Measurements from ENCODE around the gene SLC38A9.
"Not testable (repeated sequence)": the region's sequence is repeated elsewhere in the genome, so short reads cannot be mapped to it uniquely, and the experiment has no call there.

SLC38A9 gene

GRCh38 chr5:55702598-55703345 is 9.4 kb downstream of the SLC38A9 start:
- no peak for DNase-seq

- DNase-seq = no peak
These were observed 10.5 kb downstream of the SLC38A9 start for GRCh38 chr5:55701462-55702103.

DNA sequence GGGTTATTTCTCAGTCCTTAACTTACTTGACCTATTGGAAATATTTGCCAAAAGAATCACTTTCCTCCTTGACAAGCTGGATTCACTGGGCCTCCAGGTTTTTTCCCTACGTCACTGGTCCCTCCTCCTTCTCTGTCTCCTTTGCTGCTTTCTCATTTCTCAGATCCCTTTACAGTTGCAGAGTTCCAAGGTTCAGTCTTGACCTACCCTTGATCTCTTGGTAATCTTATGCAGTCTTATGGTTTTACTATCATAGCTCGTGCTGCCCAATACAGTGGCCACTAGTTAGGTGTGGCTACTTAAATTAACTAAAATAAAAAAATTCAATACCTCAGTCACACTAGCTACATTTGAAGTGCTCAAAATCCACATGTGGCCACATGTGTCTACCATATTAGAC is 11.4 kb downstream of the SLC38A9 start:
- DNase-seq = no peak

GRCh38 chr5:55699041-55699688 is 13.0 kb downstream of the SLC38A9 start:
- DNase-seq = no peak

DNA sequence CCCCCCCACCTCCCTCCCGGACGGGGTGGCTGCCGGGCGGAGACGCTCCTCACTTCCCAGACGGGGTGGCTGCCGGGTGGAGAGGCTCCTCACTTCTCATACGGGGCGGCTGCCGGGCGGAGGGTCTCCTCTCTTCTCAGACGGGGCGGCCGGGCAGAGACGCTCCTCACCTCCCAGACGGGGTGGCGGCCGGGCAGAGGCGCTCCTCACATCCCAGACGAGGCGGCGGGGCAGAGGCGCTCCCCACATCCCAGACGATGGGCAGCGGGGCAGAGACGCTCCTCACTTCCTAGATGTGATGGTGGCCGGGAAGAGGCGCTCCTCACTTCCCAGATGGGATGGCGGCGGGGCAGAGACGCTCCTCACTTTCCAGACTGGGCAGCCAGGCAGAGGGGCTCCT is 15.4 kb downstream of the SLC38A9 start:
- not testable (repeated sequence) for DNase-seq

DNA sequence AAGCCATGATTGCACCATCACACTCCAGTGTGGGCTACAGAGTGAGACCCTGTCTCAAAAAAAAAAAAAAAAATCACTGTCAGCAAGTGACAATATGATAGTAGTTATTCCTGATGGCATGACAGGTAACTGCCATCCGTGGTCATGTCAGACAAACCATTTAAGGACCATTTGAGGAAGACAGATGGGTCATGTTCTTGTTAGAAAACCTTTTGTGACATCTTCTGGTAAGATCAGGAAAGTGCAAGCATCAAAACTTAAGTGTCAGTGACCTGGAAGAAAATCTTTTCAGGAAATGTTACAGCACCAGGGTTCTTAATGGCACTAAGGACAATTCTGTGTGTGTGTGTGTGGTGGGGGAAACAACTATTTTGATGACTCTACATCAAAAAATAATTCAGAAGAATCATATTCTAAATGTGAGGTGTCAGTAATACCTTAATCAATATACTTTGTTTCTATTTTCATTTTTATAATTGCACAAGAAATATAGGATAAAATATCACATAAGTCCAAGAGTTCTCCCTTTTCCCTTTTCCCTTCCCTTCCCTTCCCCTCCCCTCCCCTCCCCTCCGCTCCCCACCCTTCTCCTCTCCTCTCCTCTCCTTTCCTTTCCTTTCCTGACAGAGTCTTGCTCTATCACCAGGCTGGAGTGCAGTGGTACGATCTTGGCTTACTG is 17.8 kb downstream of the SLC38A9 start:
- no peak for DNase-seq

GRCh38 chr5:55692509-55692908 is 19.6 kb downstream of the SLC38A9 start:
- no peak for DNase-seq

- no peak for DNase-seq
These were observed 20.1 kb downstream of the SLC38A9 start for GRCh38 chr5:55692106-55692417.

DNA sequence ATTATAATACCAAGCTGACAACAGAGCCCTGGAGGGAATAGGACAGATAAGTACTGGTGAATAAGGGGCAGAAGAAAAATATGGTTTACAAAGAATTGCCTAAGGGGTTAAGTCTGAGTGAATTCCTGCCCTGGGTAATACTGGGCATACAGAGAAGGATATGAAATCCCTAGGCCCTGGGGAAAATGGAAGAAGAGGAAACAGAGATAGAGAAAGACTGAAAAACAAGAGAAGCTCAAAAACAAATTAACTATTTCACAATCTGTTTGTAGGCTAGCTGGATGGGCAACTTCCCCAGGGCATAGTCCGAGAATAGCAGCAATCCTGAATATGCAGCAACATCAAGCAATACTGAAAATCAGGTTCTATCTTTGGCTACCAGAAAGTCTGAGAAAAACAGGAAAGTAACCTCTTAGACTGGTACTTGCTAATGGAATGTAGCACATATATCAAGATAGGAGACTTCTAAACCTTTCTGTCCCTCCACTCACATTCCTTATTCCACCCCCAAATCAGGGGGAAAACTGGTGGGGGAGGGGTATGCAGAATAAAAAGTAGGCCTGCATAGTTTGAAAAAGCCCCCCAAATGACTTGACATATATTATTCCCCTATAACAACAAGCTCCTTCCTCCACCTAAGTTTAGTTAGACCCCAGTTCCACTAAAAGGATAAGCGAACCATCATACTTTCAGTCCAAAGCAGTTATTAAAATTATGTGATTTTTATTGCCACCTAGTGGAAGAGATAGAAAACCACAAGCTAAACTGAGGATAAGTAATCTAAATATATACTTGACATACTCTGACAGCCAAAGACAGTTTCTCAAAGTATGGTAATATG is 20.6 kb downstream of the SLC38A9 start:
- DNase-seq = peak; percentile 44

- DNase-seq = no peak
These were observed 30.1 kb downstream of the SLC38A9 start for GRCh38 chr5:55682071-55682470.

DNA sequence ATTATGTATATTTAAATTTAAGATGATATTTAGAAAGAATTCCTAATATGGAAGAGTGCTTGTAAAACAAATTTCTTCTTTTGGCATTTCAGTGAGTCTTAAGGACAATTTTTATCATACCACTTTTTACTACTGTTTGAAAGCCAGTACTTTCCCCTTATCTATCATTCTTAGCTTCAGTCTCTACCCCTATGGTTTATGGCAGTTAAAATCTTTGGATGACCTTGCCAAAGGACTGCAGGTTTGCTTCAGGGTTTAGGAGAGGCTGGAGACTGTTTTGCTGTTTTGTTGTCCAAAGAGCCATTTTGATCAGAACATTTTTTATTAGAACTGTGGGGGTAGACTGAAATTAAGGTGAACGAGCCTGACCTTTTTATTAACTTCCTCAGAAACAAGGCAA is 30.8 kb downstream of the SLC38A9 start:
- no peak for DNase-seq

- no peak for DNase-seq
These were observed 31.8 kb downstream of the SLC38A9 start for GRCh38 chr5:55680353-55680752.

DNA sequence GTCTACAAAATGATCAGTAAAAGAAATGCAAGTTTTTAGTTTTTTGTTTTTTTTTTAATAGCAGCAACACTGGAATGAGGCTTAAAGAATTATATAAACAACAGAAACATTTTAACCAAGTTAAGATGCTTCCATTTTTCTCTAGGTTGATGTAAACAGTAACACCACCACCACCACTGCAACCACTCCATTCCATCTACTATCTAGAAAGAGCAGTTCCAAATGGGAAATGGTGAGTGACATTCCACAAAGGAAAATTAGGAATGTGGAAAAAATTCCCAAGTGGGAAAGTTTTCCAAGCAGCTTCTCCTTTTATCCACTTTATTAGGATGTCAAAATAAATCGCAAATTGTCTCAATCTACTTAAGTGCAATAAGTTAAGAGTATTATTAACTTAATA is 32.6 kb downstream of the SLC38A9 start:
- no peak for DNase-seq

DNA sequence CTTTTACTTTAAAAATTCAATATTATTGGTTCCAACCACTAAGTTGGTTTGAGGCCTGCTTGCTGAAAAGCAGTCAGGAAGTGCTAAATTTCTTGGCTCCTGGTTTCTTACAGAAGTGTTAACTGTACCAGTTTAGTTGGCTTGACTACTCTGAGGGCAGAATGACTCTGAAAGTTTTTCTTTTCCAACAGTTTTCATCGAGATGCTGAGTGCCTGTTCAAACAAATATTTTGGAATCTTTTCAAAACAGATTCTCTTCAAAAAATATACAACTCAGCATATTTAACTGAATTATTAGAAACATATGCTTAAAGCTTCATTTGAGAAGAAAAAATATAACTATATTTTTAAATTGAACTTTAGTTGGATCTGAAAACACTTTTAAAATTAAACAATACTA is 37.0 kb downstream of the SLC38A9 start:
- DNase-seq = no peak

- no peak for DNase-seq
These were observed 37.8 kb downstream of the SLC38A9 start for GRCh38 chr5:55674340-55674739.

DNA sequence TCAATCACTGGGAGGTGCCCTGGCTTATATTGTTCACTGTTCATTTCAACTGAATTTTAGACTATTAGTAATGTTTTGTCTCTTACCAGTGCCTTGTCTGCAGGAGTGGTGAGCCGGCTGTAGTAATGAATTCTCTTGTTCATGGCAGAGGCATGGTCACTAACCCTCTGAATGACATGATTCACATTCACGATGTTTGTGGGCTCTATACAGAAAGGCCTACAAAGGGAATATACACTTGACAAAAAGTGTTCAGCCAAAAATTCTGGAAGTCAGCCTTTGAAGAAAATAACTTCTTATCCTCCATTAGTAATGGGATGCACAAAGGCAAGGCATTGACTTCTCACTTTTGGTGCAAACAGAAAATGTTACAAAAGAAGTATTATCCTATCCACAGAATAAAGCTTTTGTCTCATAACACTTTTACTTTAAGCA is 39.6 kb downstream of the SLC38A9 start:
- DNase-seq = no peak

DNA sequence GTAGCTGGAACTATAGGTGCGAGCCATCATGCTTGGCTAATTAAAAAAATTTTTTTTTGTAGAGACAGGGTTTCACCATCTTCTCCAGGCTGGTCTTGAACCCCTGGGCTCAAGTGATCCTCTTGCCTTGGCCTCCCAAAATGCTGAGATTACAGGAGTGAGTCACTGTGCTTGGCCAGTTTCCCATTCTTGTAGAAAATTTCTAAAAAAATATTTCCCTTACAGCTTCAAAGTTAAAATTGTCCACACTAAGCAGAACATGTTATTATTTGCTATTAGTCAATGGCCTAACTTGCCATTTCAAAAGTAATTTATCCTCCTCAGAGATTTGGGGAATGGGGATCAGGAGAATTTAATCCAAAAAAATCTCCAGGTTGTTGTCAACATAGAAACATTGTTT is 40.1 kb downstream of the SLC38A9 start:
- DNase-seq = no peak

GRCh38 chr5:55668356-55668755 is 43.8 kb downstream of the SLC38A9 start:
- DNase-seq = no peak

DNA sequence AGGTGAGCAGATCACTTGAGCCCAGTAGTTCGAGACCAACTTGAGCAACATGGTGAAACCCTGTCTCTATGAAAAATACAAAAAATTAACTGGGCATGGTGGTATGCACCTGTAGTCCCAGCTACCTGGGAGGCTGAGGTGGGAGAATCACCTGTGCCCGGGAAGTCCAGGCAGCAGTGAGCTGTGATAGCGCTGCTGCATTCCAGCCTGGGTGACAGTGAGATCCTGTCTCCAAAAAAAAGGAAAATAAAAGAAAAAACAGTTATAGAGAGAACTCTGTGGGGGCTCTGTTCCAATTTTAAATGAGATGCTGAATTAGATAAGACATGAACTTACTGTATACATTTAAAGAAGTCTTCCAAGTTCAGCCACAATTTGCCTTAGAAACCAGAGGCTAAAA is 44.2 kb downstream of the SLC38A9 start:
- no peak for DNase-seq

GRCh38 chr5:55665065-55665464 is 47.1 kb downstream of the SLC38A9 start:
- no peak for DNase-seq

GRCh38 chr5:55657443-55657842 is 54.7 kb downstream of the SLC38A9 start:
- no peak for DNase-seq

DNA sequence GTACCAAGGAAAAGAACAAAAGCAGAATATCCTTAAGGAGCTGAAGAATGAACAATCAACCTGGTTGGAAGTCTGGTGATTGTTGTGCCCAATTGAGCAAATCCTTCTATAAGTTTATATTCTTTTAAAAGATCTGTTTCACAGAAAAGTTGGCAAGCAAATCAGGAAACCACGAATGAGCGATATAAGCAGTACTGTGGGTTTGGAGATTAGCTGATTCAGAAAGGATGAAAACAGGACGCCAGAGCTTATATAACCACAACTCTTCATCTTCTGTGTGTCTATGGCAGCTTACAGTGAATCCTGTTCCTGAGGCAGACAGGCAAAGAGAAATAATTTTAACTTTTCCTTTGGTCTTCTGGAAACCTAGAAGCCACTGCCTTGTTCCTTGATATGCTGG is 61.7 kb downstream of the SLC38A9 start:
- no peak for DNase-seq

DNA sequence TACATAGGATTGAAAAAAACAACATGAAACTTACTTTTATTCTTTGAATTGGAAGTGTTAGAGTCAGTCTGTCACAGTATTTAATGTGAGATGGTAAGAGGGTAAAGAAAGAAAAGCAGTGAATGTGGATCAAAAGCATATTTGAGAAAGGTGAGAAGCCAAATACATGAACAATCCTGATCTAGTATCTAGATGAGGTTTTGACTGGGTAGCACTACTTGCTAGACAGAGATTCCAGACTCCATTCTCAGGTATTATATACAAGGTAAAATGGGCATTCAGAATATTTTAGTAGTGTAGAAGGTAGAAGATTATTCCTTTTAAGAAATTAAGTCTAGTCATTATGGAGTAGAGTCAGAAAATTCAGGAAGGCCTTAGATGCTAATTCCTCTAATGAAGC is 62.2 kb downstream of the SLC38A9 start:
- no peak for DNase-seq
